Mesendoderm (in vitro differentiated cells): ENCODE results near the gene SCIN.
A peak's percentile ranks its signal among the peaks of the same experiment; 100 is the strongest.

Source experiments
- DNase-seq: peaks from one replicate; pipeline ENCODE4 v3.0.0; 2013
- H2AK5ac ChIP-seq: 2 replicates; pipeline ENCODE4 v1.6.1; 2013; ENCODE audit warnings: low read length, inconsistent platforms
- H2BK120ac ChIP-seq: 2 replicates; pipeline ENCODE4 v1.6.1; 2013; ENCODE audit warnings: low read depth, mild to moderate bottlenecking, low read length, moderate library complexity, mixed read lengths
- H2BK15ac ChIP-seq: replicated peaks from 2 replicates; pipeline ENCODE4 v1.6.1; 2013; ENCODE audit warnings: low read depth, mild to moderate bottlenecking, moderate library complexity
- H2BK5ac ChIP-seq: 2 replicates; pipeline ENCODE4 v1.6.1; 2013; ENCODE audit warnings: low read length, inconsistent platforms
- H3K18ac ChIP-seq: 2 replicates; pipeline ENCODE4 v1.6.1; 2013; ENCODE audit warnings: mild to moderate bottlenecking, low read length, mixed read lengths
- H3K23ac ChIP-seq: one replicate; pipeline ENCODE4 v1.6.1; 2013; ENCODE audit warnings: low read length
- H3K27ac ChIP-seq: 2 replicates; pipeline ENCODE4 v1.5.1; 2013; ENCODE audit warnings: low read depth, mild to moderate bottlenecking, inconsistent platforms, low read length, moderate library complexity
- H3K27me3 ChIP-seq: 2 replicates; pipeline ENCODE4 v1.6.1; 2013; ENCODE audit warnings: low read length, control low read depth, mild to moderate bottlenecking, inconsistent platforms; ENCODE audit not compliant: insufficient read depth, poor library complexity
- H3K36me3 ChIP-seq: 2 replicates; pipeline ENCODE4 v1.6.1; 2013; ENCODE audit warnings: low read length, inconsistent platforms; ENCODE audit not compliant: control insufficient read depth, insufficient read depth
- H3K4ac ChIP-seq: one replicate; pipeline ENCODE4 v1.6.1; 2013; ENCODE audit warnings: low read depth, mild to moderate bottlenecking, low read length, moderate library complexity
- H3K4me1 ChIP-seq: 2 replicates; pipeline ENCODE4 v1.6.1; 2013; ENCODE audit warnings: low read depth, low read length, inconsistent platforms; ENCODE audit not compliant: control insufficient read depth
- H3K4me2 ChIP-seq: 2 replicates; pipeline ENCODE4 v1.6.1; 2013; ENCODE audit warnings: low read length
- H3K4me3 ChIP-seq: 2 replicates; pipeline ENCODE4 v1.5.1; 2013; ENCODE audit warnings: mild to moderate bottlenecking, low read length
- H3K56ac ChIP-seq: one replicate; pipeline ENCODE4 v1.6.1; 2013; ENCODE audit warnings: low read length
- H3K79me1 ChIP-seq: 2 replicates; pipeline ENCODE4 v1.6.1; 2013; ENCODE audit warnings: low read length, inconsistent platforms
- H3K79me2 ChIP-seq: 2 replicates; pipeline ENCODE4 v1.6.1; 2013; ENCODE audit warnings: mild to moderate bottlenecking, low read length; ENCODE audit not compliant: control insufficient read depth, insufficient read depth
- H3K9ac ChIP-seq: 2 replicates; pipeline ENCODE4 v1.6.1; 2013; ENCODE audit warnings: low read length, inconsistent platforms
- H4K5ac ChIP-seq: one replicate; pipeline ENCODE4 v1.6.1; 2013; ENCODE audit warnings: low read length
- H4K8ac ChIP-seq: one replicate; pipeline ENCODE4 v1.6.1; 2013; ENCODE audit warnings: low read depth, mild to moderate bottlenecking, control low read depth, low read length, moderate library complexity
- WGBS: extraction: QIAGEN DNeasy Blood & Tissue Kit; methylation state at CpG from one replicate; pipeline ENCODE4 v1.1.7; 2013; ENCODE audit warnings: low lambda C conversion rate, missing lambda C conversion rate; ENCODE audit not compliant: insufficient coverage; ENCODE audit errors: extremely low coverage; 5-methylcytosine and 5-hydroxymethylcytosine counted together

SCIN gene

GRCh38 chr7:12633582-12633981 lies 63.1 kb downstream of the SCIN start:
- Histone ChIP-seq H2BK120ac (no peak overlapping the region), H2AK5ac (no peak overlapping the region), H3K27me3 (no peaks in the 10 kb centered on the region), H3K18ac (no peak overlapping the region), H3K36me3 (no peaks in the 10 kb centered on the region), H2BK15ac (no peak overlapping the region), H3K9ac (no peak overlapping the region), H3K4me1 (no peaks in the 10 kb centered on the region), H3K79me2 (no peaks in the 10 kb centered on the region), H3K4me3 (no peak overlapping the region), H3K4ac (no peak overlapping the region), H3K56ac (no peak overlapping the region), H3K27ac (no peak overlapping the region), H4K8ac (no peak overlapping the region), H3K79me1 (no peaks in the 10 kb centered on the region), H4K5ac (no peak overlapping the region), H3K4me2 (no peak overlapping the region), H2BK5ac (no peak overlapping the region), H3K23ac (no peak overlapping the region)
- WGBS = no CpG with 5 or more reads among the region's 4 CpGs
- no peak for DNase-seq

GRCh38 chr7:12635830-12636229 lies 65.3 kb downstream of the SCIN start:
- Histone ChIP-seq H4K8ac (no peak overlapping the region), H3K4me1 (no peaks in the 10 kb centered on the region), H3K79me2 (no peaks in the 10 kb centered on the region), H2BK5ac (no peak overlapping the region), H3K4me2 (no peak overlapping the region), H3K27me3 (no peaks in the 10 kb centered on the region), H3K36me3 (no peaks in the 10 kb centered on the region), H3K56ac (no peak overlapping the region), H3K27ac (no peak overlapping the region), H3K79me1 (no peaks in the 10 kb centered on the region), H3K9ac (no peak overlapping the region), H3K23ac (no peak overlapping the region), H2AK5ac (no peak overlapping the region), H4K5ac (no peak overlapping the region), H3K4ac (no peak overlapping the region), H2BK15ac (no peak overlapping the region), H2BK120ac (no peak overlapping the region), H3K4me3 (no peak overlapping the region), H3K18ac (no peak overlapping the region)
- WGBS = no CpG with 5 or more reads among the region's 6 CpGs
- DNase-seq = no peak

GRCh38 chr7:12637328-12637727 lies 66.8 kb downstream of the SCIN start:
- H3K79me1 ChIP-seq = no peaks in the 10 kb centered on the region
- no peaks in the 10 kb centered on the region for H3K27me3 ChIP-seq
- no peak overlapping the region for H2BK5ac ChIP-seq
- H3K4me3 ChIP-seq = no peak overlapping the region
- H3K9ac ChIP-seq = no peak overlapping the region
- no peak overlapping the region for H3K23ac ChIP-seq
- H4K8ac ChIP-seq = no peak overlapping the region
- no peak overlapping the region for H3K4me2 ChIP-seq
- H3K4me1 ChIP-seq = no peaks in the 10 kb centered on the region
- no peak overlapping the region for H2AK5ac ChIP-seq
- H2BK15ac ChIP-seq = no peak overlapping the region
- H3K18ac ChIP-seq = no peak overlapping the region
- no peak overlapping the region for H4K5ac ChIP-seq
- no peak overlapping the region for H3K56ac ChIP-seq
- no peaks in the 10 kb centered on the region for H3K79me2 ChIP-seq
- no peak overlapping the region for H3K4ac ChIP-seq
- H3K36me3 ChIP-seq = no peaks in the 10 kb centered on the region
- no peak overlapping the region for H2BK120ac ChIP-seq
- no peak for DNase-seq
- H3K27ac ChIP-seq = no peak overlapping the region

- no peak overlapping the region for H4K8ac ChIP-seq
These were observed 67.5 kb downstream of the SCIN start for GRCh38 chr7:12637819-12638592.

GRCh38 chr7:12638851-12639456 lies 68.4 kb downstream of the SCIN start:
- Histone ChIP-seq H3K4me1 (no peaks in the 10 kb centered on the region), H4K5ac (no peak overlapping the region), H3K79me1 (no peaks in the 10 kb centered on the region), H3K27me3 (no peaks in the 10 kb centered on the region), H3K23ac (no peak overlapping the region), H3K56ac (no peak overlapping the region), H3K4ac (no peak overlapping the region), H3K79me2 (no peaks in the 10 kb centered on the region), H3K4me2 (no peak overlapping the region), H4K8ac (no peak overlapping the region), H3K18ac (no peak overlapping the region), H2AK5ac (no peak overlapping the region), H3K4me3 (no peak overlapping the region), H3K9ac (no peak overlapping the region), H3K27ac (no peak overlapping the region), H2BK5ac (no peak overlapping the region), H2BK15ac (no peak overlapping the region), H3K36me3 (no peaks in the 10 kb centered on the region), H2BK120ac (no peak overlapping the region)
- DNase-seq = peak; percentile 16
- WGBS = no CpG with 5 or more reads among the region's 6 CpGs

More at GRCh38 chr7:12637819-12638592, 67.5 kb downstream of the SCIN start:
- H3K4me3 ChIP-seq = no peak overlapping the region
- no peak overlapping the region for H3K56ac ChIP-seq
- H3K18ac ChIP-seq = no peak overlapping the region
- H2AK5ac ChIP-seq = no peak overlapping the region
- no peak overlapping the region for H3K4ac ChIP-seq
- no peak for DNase-seq
- H2BK5ac ChIP-seq = no peak overlapping the region
- no peak overlapping the region for H3K27ac ChIP-seq
- H2BK120ac ChIP-seq = no peak overlapping the region
- H3K4me1 ChIP-seq = no peaks in the 10 kb centered on the region
- H3K23ac ChIP-seq = no peak overlapping the region
- no peak overlapping the region for H4K5ac ChIP-seq
- WGBS = no CpG with 5 or more reads among the region's 4 CpGs
- H3K36me3 ChIP-seq = no peaks in the 10 kb centered on the region
- no peaks in the 10 kb centered on the region for H3K79me1 ChIP-seq
- H3K27me3 ChIP-seq = no peaks in the 10 kb centered on the region
- no peak overlapping the region for H3K4me2 ChIP-seq
- H2BK15ac ChIP-seq = no peak overlapping the region
- H3K79me2 ChIP-seq = no peaks in the 10 kb centered on the region
- no peak overlapping the region for H3K9ac ChIP-seq
